NCI-H187 treated with DMSO at 0.1 percent for 48 hours (cell line): ENCODE results near the gene VIPR1.
A peak's percentile ranks its signal among the peaks of the same experiment; 100 is the strongest.

ENCODE experiments used
- DNase-seq: peaks from one replicate; lab custom pipeline; 2025; lab: John Stamatoyannopoulos, UW

The VIPR1 gene

DNA sequence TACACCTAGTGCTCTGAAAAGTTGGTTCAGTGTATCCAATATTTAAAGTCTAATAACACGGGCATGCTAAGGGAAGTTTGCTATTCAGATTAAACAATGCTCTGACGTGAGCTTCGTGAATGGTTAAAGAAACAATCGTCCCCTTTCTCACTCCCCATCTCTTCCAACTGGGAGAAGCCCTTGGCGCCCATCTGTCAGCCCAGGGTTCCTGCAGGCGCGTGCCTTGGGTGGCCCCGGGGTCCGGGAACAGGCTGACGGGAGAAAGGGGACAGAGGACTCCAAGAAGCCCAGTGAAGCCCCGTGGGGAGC lies 78.9 kb downstream of the VIPR1 start:
- no peak for DNase-seq

GRCh38 chr3:42581709-42582473 lies 79.4 kb downstream of the VIPR1 start, which contains the start of gene SEC22C:
Gene SEC22C, minus strand, starts transcription at chr3:42581967. Its CDS starts 12,921 bp downstream, at chr3:42569046.
- peak; percentile 42 for DNase-seq

GRCh38 chr3:42582474-42583070 lies 80.1 kb downstream of the VIPR1 start:
- DNase-seq: no peak
